Measurements from ENCODE around the gene TUT1. TPM values are rescaled to one million over a fixed set of nuclear protein-coding genes. Genes with fewer than 3 reads are reported as not detected.

Gene TUT1
- total RNA-seq, 1 experiment from 2014 or later, result 39.3 TPM

GRCh38 chr11:62611705-62612365 lies 20.5 kb upstream of the TUT1 start:
- POLR2A ChIA-PET (ENCODE audit: unreplicated experiment), result interaction anchor here (0.6 kb wide), 2 partner anchors 7 to 245 kb away, joined by 4 to 15 read pairs; no protein-coding TSS in a partner anchor

GRCh38 chr11:62610814-62611704 lies 19.7 kb upstream of the TUT1 start:
- no TSS peak for BruUV-seq (replicated peaks)
- H3K9me2 ChIP-seq (ENCODE audit: insufficient read depth), result no peaks in the 10 kb centered on the region
- peaks cover 9% of the 10 kb centered on the region; the same call in 1 of the 2 replicates for H3K36me3 ChIP-seq (ENCODE audit: low read depth)
- ChIA-PET CTCF (interaction anchor here (1.0 to 1.3 kb wide), 5 partner anchors 7 to 216 kb away, joined by 3 to 12 read pairs (median 4); partner anchors contain the start of genes MTA2 and ZBTB3), POLR2A (ENCODE audit: unreplicated experiment) (interaction anchor here (0.6 kb wide), 2 partner anchors 8 to 246 kb away, joined by 4 to 15 read pairs; no protein-coding TSS in a partner anchor)
- peaks cover 47% of the 10 kb centered on the region for H3F3A ChIP-seq (ENCODE audit: insufficient read depth, low read depth)
- no peaks in the 10 kb centered on the region for H3K9me3 ChIP-seq (ENCODE audit: insufficient read depth, low read depth)
- no peaks in the 10 kb centered on the region for H3K27me3 ChIP-seq (ENCODE audit: insufficient read depth, low read depth)
- no peaks in the 10 kb centered on the region for H4K20me1 ChIP-seq (ENCODE audit: insufficient read depth)
- H3K27ac ChIP-seq, result no peak overlapping the region; the same call in 1 of the 2 replicates
- H2AFZ ChIP-seq, result peak overlapping the region; percentile 87
- no peak for DNase-seq
- no peak for TF ChIP-seq EZH2 (IDR thresholded peaks at IDR 0.05; ENCODE audit: low read depth)
- TF ChIP-seq CTCF (conservative IDR thresholded peaks at IDR 0.05), result no peak
- peaks cover 18% of the 10 kb centered on the region for H3K79me2 ChIP-seq (ENCODE audit: low read depth)
- peak overlapping the region; percentile 88 for H3K4me2 ChIP-seq
- peak overlapping the region; percentile 85 for H3K4me3 ChIP-seq
- H3K4me1 ChIP-seq (replicated peaks; ENCODE audit: insufficient read depth), result peaks cover 35% of the 10 kb centered on the region
- intact Hi-C loops (cut with micrococcal nuclease; ENCODE audit: unreplicated experiment), result loop anchor here (5.0 kb wide), 6 partner anchors 36 to 271 kb away; partner anchors contain the start of genes BSCL2, EEF1G, GANAB and GNG3

More at GRCh38 chr11:62611705-62612365, 20.5 kb upstream of the TUT1 start:
- H3F3A ChIP-seq (ENCODE audit: insufficient read depth, low read depth), result peaks cover 47% of the 10 kb centered on the region
- peak overlapping the region; percentile 85 for H3K4me3 ChIP-seq
- no peaks in the 10 kb centered on the region for H3K9me2 ChIP-seq (ENCODE audit: insufficient read depth)
- no peaks in the 10 kb centered on the region for H4K20me1 ChIP-seq (ENCODE audit: insufficient read depth)
- no peaks in the 10 kb centered on the region for H3K9me3 ChIP-seq (ENCODE audit: insufficient read depth, low read depth)
- intact Hi-C loops (cut with micrococcal nuclease; ENCODE audit: unreplicated experiment), result loop anchor here (1.0 to 5.0 kb wide), 7 partner anchors 21 to 270 kb away; partner anchors contain the start of genes BSCL2, EEF1G, GANAB and GNG3
- H3K4me2 ChIP-seq, result peak overlapping the region; percentile 88
- peak overlapping the region; percentile 87 for H2AFZ ChIP-seq
- no peaks in the 10 kb centered on the region for H3K27me3 ChIP-seq (ENCODE audit: insufficient read depth, low read depth)
- peak in 1 of 2 experiments; percentile 41 for DNase-seq
- peaks cover 9% of the 10 kb centered on the region; the same call in 1 of the 2 replicates for H3K36me3 ChIP-seq (ENCODE audit: low read depth)
- peak overlapping the region; percentile 66 for H3K27ac ChIP-seq
- TSS peak; percentile 28 for BruUV-seq (replicated peaks)
- TF ChIP-seq EZH2 (IDR thresholded peaks at IDR 0.05; ENCODE audit: low read depth), result no peak
- TF ChIP-seq CTCF (conservative IDR thresholded peaks at IDR 0.05), result no peak
- peaks cover 18% of the 10 kb centered on the region for H3K79me2 ChIP-seq (ENCODE audit: low read depth)
- CTCF ChIA-PET, result interaction anchor here (1.0 to 1.3 kb wide), 5 partner anchors 8 to 217 kb away, joined by 3 to 12 read pairs (median 4); partner anchors contain the start of genes MTA2 and ZBTB3
- peaks cover 35% of the 10 kb centered on the region for H3K4me1 ChIP-seq (replicated peaks; ENCODE audit: insufficient read depth)

- H3K27ac ChIP-seq, result no peak overlapping the region
- no peaks in the 10 kb centered on the region for H3K9me3 ChIP-seq (ENCODE audit: insufficient read depth, low read depth)
- ChIA-PET CTCF (no interaction called here), POLR2A (ENCODE audit: unreplicated experiment) (no interaction called here)
- H4K20me1 ChIP-seq (ENCODE audit: insufficient read depth), result no peaks in the 10 kb centered on the region
- H3K79me2 ChIP-seq (ENCODE audit: low read depth), result peaks cover 18% of the 10 kb centered on the region
- no peaks in the 10 kb centered on the region for H3K9me2 ChIP-seq (ENCODE audit: insufficient read depth)
- no peak for TF ChIP-seq CTCF (conservative IDR thresholded peaks at IDR 0.05)
- TF ChIP-seq EZH2 (IDR thresholded peaks at IDR 0.05; ENCODE audit: low read depth), result no peak
- no peak for DNase-seq
- no TSS peak for BruUV-seq (replicated peaks)
- no peak overlapping the region for H3K4me3 ChIP-seq
- H2AFZ ChIP-seq, result no peak overlapping the region
- peaks cover 9% of the 10 kb centered on the region; the same call in 1 of the 2 replicates for H3K36me3 ChIP-seq (ENCODE audit: low read depth)
- peaks cover 35% of the 10 kb centered on the region for H3K4me1 ChIP-seq (replicated peaks; ENCODE audit: insufficient read depth)
- H3F3A ChIP-seq (ENCODE audit: insufficient read depth, low read depth), result peaks cover 48% of the 10 kb centered on the region
- intact Hi-C loops (cut with micrococcal nuclease; ENCODE audit: unreplicated experiment), result loop anchor here (5.0 kb wide), 6 partner anchors 37 to 272 kb away; partner anchors contain the start of genes BSCL2, EEF1G, GANAB and GNG3
- peak overlapping the region; percentile 88 for H3K4me2 ChIP-seq
- no peaks in the 10 kb centered on the region for H3K27me3 ChIP-seq (ENCODE audit: insufficient read depth, low read depth)
Measured at GRCh38 chr11:62610403-62610802, 19.1 kb upstream of the TUT1 start.
